NCI-H2029 (cell line): ENCODE results near the gene BEST4.
A peak's percentile ranks its signal among the peaks of the same experiment; 100 is the strongest.
"Not testable (repeated sequence)": the region's sequence is repeated elsewhere in the genome, so short reads cannot be mapped to it uniquely, and the experiment has no call there.

Experiments
- DNase-seq: peaks from one replicate; lab custom pipeline; 2025; lab: John Stamatoyannopoulos, UW

BEST4 gene

GRCh38 chr1:44788120-44788860 lies at the start of gene BEST4:
Gene BEST4 (minus strand): TSS chr1:44788170. CDS start chr1:44787705, 465 bp downstream.
- no peak for DNase-seq

- DNase-seq: peak; percentile 89
These were observed 48.0 kb upstream of the BEST4 start for GRCh38 chr1:44835738-44836675.

- DNase-seq: no peak
These were observed 46.4 kb upstream of the BEST4 start for GRCh38 chr1:44834328-44834727.

GRCh38 chr1:44832056-44832705 lies 44.2 kb upstream of the BEST4 start:
- DNase-seq: no peak

- no peak for DNase-seq
These were observed 43.5 kb upstream of the BEST4 start for GRCh38 chr1:44831516-44831915.

GRCh38 chr1:44830900-44831304 lies 42.9 kb upstream of the BEST4 start:
- DNase-seq: no peak

GRCh38 chr1:44829506-44830384 lies 41.8 kb upstream of the BEST4 start:
- no peak for DNase-seq

GRCh38 chr1:44828841-44829440 lies 41.0 kb upstream of the BEST4 start:
- DNase-seq: no peak

- DNase-seq: no peak
These were observed 40.2 kb upstream of the BEST4 start for GRCh38 chr1:44828003-44828651.

- DNase-seq: no peak
These were observed 39.4 kb upstream of the BEST4 start for GRCh38 chr1:44827197-44828002.

GRCh38 chr1:44826375-44827196 lies 38.6 kb upstream of the BEST4 start:
- no peak for DNase-seq

- not testable (repeated sequence) for DNase-seq
These were observed 36.4 kb upstream of the BEST4 start for GRCh38 chr1:44824392-44824791.

- no peak for DNase-seq
These were observed 35.0 kb upstream of the BEST4 start for GRCh38 chr1:44822981-44823451.

- DNase-seq: no peak
These were observed 34.2 kb upstream of the BEST4 start for GRCh38 chr1:44822131-44822701.

GRCh38 chr1:44821240-44821715 lies 33.3 kb upstream of the BEST4 start:
- DNase-seq: no peak

GRCh38 chr1:44820328-44821239 lies 32.6 kb upstream of the BEST4 start:
- no peak for DNase-seq
